HEK293 (cell line): ENCODE data around the gene INTS1.

Experiments
- CTCF ChIA-PET: fragments of 350-600 bp; formaldehyde crosslinking; extraction: SDS; loops from one replicate; lab custom pipeline; 2021; ENCODE audit warnings: antibody characterized with exemption; lab: Yijun Ruan, JAX
- POLR2A ChIA-PET: fragments of 300-600 bp; formaldehyde crosslinking; extraction: SDS; loops from one replicate; lab custom pipeline; 2020; ENCODE audit warnings: antibody characterized with exemption, inconsistent platforms; lab: Yijun Ruan, JAX
- H3K27ac ChIP-seq: fragments of 200-500 bp; sonication (Bioruptor generic); 2 replicates; pipeline ENCODE4 v1.5.1; 2014; ENCODE audit warnings: low read depth, low read length, control low read depth, inconsistent platforms; ENCODE audit errors: extremely low read depth
- H3K36me3 ChIP-seq, 2 experiments: fragments of 200-500 bp in 1 of 2; sonication (Bioruptor generic) in 1 of 2; 1 replicate in 1 of 2; 2 replicates in 1 of 2; pipeline ENCODE4 v1.5.1; 2014 to 2017; ENCODE audit warnings: inconsistent platforms in 2 of 2, low read length in 2 of 2; ENCODE audit not compliant: control insufficient read depth in 2 of 2, insufficient read depth in 1 of 2
- H3K4me1 ChIP-seq: fragments of 200-500 bp; sonication (Bioruptor generic); 2 replicates; pipeline ENCODE4 v1.5.1; 2014; ENCODE audit warnings: mild to moderate bottlenecking, low read length, inconsistent platforms; ENCODE audit not compliant: control insufficient read depth, insufficient read depth
- H3K4me3 ChIP-seq: 2 replicates; pipeline ENCODE4 v1.5.1; 2011; ENCODE audit warnings: low read depth, mild to moderate bottlenecking, control low read depth, low read length, moderate library complexity
- H3K9me3 ChIP-seq: fragments of 200-500 bp; sonication (Bioruptor generic); 2 replicates; pipeline ENCODE4 v1.5.1; 2014; ENCODE audit warnings: low read depth, low read length, inconsistent platforms; ENCODE audit not compliant: control insufficient read depth, insufficient read depth
- EGR2 ChIP-seq: fragments of 450-650 bp; formaldehyde crosslinking; IDR thresholded peaks from 2 replicates; pipeline ENCODE4 v1.5.1; 2016; ENCODE audit warnings: low read depth, missing biosample characterization, missing genetic modification characterization
- KLF17 ChIP-seq: fragments of 450-650 bp; formaldehyde crosslinking; IDR thresholded peaks from 2 replicates; pipeline ENCODE4 v1.5.1; 2016; ENCODE audit warnings: missing biosample characterization, missing genetic modification characterization
- KLF9 ChIP-seq: fragments of 450-650 bp; formaldehyde crosslinking; IDR thresholded peaks from 2 replicates; pipeline ENCODE4 v1.5.1; 2016; ENCODE audit warnings: missing biosample characterization, missing genetic modification characterization, low read depth
- SP7 ChIP-seq: fragments of 450-650 bp; formaldehyde crosslinking; IDR thresholded peaks from 2 replicates; pipeline ENCODE4 v1.5.1; 2016; ENCODE audit warnings: missing biosample characterization, missing genetic modification characterization
- TRIM28 ChIP-seq: IDR thresholded peaks from 2 replicates; pipeline ENCODE4 v1.6.1; 2011; ENCODE audit warnings: low read length, control low read depth, borderline replicate concordance
- ZBTB11 ChIP-seq: fragments of 450-650 bp; formaldehyde crosslinking; conservative IDR thresholded peaks from 2 replicates; pipeline ENCODE4 v1.5.1; 2016; ENCODE audit warnings: low read depth, missing biosample characterization, missing genetic modification characterization
- ZBTB26 ChIP-seq: fragments of 450-650 bp; formaldehyde crosslinking; optimal IDR thresholded peaks from 2 replicates; pipeline ENCODE3; 2016; ENCODE audit warnings: missing biosample characterization, mild to moderate bottlenecking, missing genetic modification characterization
- ZNF18 ChIP-seq: fragments of 450-650 bp; formaldehyde crosslinking; IDR thresholded peaks from 2 replicates; pipeline ENCODE4 v1.5.1; 2016; ENCODE audit warnings: missing biosample characterization, missing genetic modification characterization
- ZNF423 ChIP-seq: fragments of 450-650 bp; formaldehyde crosslinking; IDR thresholded peaks from 2 replicates; pipeline ENCODE4 v1.5.1; 2016; ENCODE audit warnings: missing biosample characterization, missing genetic modification characterization
- ZNF48 ChIP-seq: fragments of 450-650 bp; formaldehyde crosslinking; IDR thresholded peaks from 2 replicates; pipeline ENCODE4 v1.5.1; 2016; ENCODE audit warnings: missing biosample characterization, missing genetic modification characterization
- ZNF529 ChIP-seq: fragments of 450-650 bp; formaldehyde crosslinking; IDR thresholded peaks from 2 replicates; pipeline ENCODE4 v1.5.1; 2017; ENCODE audit warnings: missing genetic modification characterization, missing biosample characterization; ENCODE audit not compliant: insufficient replicate concordance
- ZNF548 ChIP-seq: fragments of 450-650 bp; formaldehyde crosslinking; IDR thresholded peaks from 2 replicates; pipeline ENCODE4 v1.5.1; 2016; ENCODE audit warnings: missing biosample characterization, missing genetic modification characterization
- ZNF692 ChIP-seq: fragments of 450-650 bp; formaldehyde crosslinking; IDR thresholded peaks from 2 replicates; pipeline ENCODE4 v1.5.1; 2016; ENCODE audit warnings: missing biosample characterization, missing genetic modification characterization
- ZNF704 ChIP-seq: fragments of 450-650 bp; formaldehyde crosslinking; IDR thresholded peaks from 2 replicates; pipeline ENCODE4 v1.5.1; 2016; ENCODE audit warnings: missing biosample characterization, missing genetic modification characterization
- ZNF707 ChIP-seq: fragments of 450-650 bp; formaldehyde crosslinking; IDR thresholded peaks from 2 replicates; pipeline ENCODE4 v1.5.1; 2016; ENCODE audit warnings: missing biosample characterization, missing genetic modification characterization
- ZNF791 ChIP-seq: fragments of 450-650 bp; formaldehyde crosslinking; IDR thresholded peaks from 2 replicates; pipeline ENCODE4 v1.5.1; 2016; ENCODE audit warnings: missing biosample characterization, missing genetic modification characterization
- ZSCAN30 ChIP-seq: fragments of 450-650 bp; IDR thresholded peaks from 2 replicates; pipeline ENCODE4 v1.5.1; 2018; ENCODE audit warnings: missing biosample characterization, mild to moderate bottlenecking, missing genetic modification characterization, moderate library complexity
- TF ChIP-seq, protein P1 (sequence below): fragments of 450-650 bp; formaldehyde crosslinking; IDR thresholded peaks from 2 replicates; pipeline ENCODE4 v1.5.1; 2016; ENCODE audit warnings: missing biosample characterization, missing genetic modification characterization

The INTS1 gene

GRCh38 chr7:1510780-1511154 lies 6.6 kb upstream of the INTS1 start (continued):
- TF ChIP-seq ZNF48 (tag by site-specific recombination) (no peak), ZNF548 (tag by site-specific recombination) (no peak)

DNA sequence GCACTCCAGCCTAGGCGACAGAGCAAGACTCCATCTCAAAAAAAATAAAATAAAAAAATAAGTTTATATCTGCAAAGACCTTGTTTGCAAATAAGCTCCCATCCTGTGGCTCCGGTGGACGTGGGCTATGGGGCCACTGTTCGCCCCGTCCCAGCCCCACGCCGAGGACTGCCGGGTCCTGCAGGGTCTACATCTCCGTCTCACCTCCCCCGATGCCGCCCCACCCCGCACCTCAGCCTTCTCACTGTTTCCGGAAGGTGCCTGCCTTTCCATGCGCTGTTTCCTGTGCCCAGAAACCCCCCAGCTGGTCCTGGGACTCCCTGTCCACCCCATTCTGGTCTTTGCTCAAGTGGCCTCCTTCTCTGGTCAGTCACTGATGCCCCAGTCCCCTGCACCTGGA lies 5.0 kb upstream of the INTS1 start:
- CTCF ChIA-PET = no interaction called here
- Histone ChIP-seq H3K4me1 (no peaks in the 10 kb centered on the region), H3K9me3 (no peaks in the 10 kb centered on the region), H3K27ac (no peak overlapping the region), H3K4me3 (no peak overlapping the region), H3K36me3 (no peaks in the 10 kb centered on the region)
- no peak for TF ChIP-seq ZNF692 (tag by site-specific recombination)
- no peak for TF ChIP-seq TRIM28
- TF ChIP-seq KLF9 (tag by site-specific recombination) = no peak
- no peak for TF ChIP-seq ZNF704 (tag by site-specific recombination)
- TF ChIP-seq ZBTB11 (tag by site-specific recombination) = no peak
- no peak for TF ChIP-seq ZNF707 (tag by site-specific recombination)
- no peak for TF ChIP-seq KLF17 (tag by site-specific recombination)
- TF ChIP-seq ZBTB26 (tag by site-specific recombination) = no peak
- no peak for TF ChIP-seq ZNF423 (tag by site-specific recombination)
- TF ChIP-seq SP7 = no peak
- no peak for TF ChIP-seq ZNF529 (tag by site-specific recombination)
- no peak for TF ChIP-seq ZNF18 (tag by site-specific recombination)
- no peak for TF ChIP-seq EGR2
- no peak for TF ChIP-seq ZSCAN30 (tag by site-specific recombination)
- TF ChIP-seq ZNF791 (tag by site-specific recombination) = no peak
- TF ChIP-seq, protein P1, sequence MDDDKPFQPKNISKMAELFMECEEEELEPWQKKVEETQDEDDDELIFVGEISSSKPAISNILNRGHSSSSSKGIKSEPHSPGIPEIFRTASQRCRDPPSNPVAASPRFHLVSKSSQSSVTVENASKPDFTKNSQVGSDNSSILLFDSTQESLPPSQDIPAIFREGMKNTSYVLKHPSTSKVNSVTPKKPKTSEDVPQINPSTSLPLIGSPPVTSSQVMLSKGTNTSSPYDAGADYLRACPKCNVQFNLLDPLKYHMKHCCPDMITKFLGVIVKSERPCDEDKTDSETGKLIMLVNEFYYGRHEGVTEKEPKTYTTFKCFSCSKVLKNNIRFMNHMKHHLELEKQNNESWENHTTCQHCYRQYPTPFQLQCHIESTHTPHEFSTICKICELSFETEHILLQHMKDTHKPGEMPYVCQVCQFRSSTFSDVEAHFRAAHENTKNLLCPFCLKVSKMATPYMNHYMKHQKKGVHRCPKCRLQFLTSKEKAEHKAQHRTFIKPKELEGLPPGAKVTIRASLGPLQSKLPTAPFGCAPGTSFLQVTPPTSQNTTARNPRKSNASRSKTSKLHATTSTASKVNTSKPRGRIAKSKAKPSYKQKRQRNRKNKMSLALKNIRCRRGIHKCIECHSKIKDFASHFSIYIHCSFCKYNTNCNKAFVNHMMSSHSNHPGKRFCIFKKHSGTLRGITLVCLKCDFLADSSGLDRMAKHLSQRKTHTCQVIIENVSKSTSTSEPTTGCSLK (tag by site-specific recombination) = no peak
- POLR2A ChIA-PET = interaction anchor here (1.4 kb wide), 1 partner anchor 46 kb away, joined by 8 read pairs; the partner anchor contains the start of gene TMEM184A
